WTC11 (cell line): Measurements from ENCODE around the gene CAV3. TPM values are rescaled to one million over a fixed set of nuclear protein-coding genes. Genes with fewer than 3 reads are reported as not detected.
"Not testable (repeated sequence)": the region's sequence is repeated elsewhere in the genome, so short reads cannot be mapped to it uniquely, and the experiment has no call there.

ENCODE experiments used
- ATAC-seq: fragments of 200-7000 bp; cut with Tn5 transposase; 2 replicates; pipeline ENCODE4 v1.10.0; 2021; ENCODE audit warnings: mild to moderate bottlenecking, moderate library complexity
- Bru-seq: library from RNA; stranded (reverse); fragments of 400-500 nt; gene quantifications from one replicate; lab custom pipeline; 2021; lab: Mats Ljungman, UMichigan
- CTCF ChIA-PET: fragments of 300-600 bp; sonication (Branson Sonifier 250); formaldehyde crosslinking; loops from one replicate; lab custom pipeline; 2021; ENCODE audit warnings: antibody characterized with exemption; lab: Charles Lee
- POLR2A ChIA-PET: fragments of 350-600 bp; sonication (Branson Sonifier 250); formaldehyde crosslinking; loops from one replicate; lab custom pipeline; 2021; ENCODE audit warnings: antibody characterized with exemption; lab: Charles Lee
- DNase-seq: peaks from one replicate; pipeline ENCODE4 v3.0.0; 2021; ENCODE audit warnings: low spot score
- H3K27ac Mint-ChIP-seq: 2 replicates; pipeline ENCODE4 v1.8.0; 2021; ENCODE audit warnings: mixed read lengths
- H3K27me3 Mint-ChIP-seq: 2 replicates; pipeline ENCODE4 v1.8.0; 2021; ENCODE audit warnings: low read depth, mild to moderate bottlenecking, moderate library complexity, mixed read lengths
- H3K36me3 Mint-ChIP-seq: 2 replicates; pipeline ENCODE4 v1.8.0; 2021; ENCODE audit warnings: mixed read lengths
- H3K4me1 Mint-ChIP-seq: 2 replicates; pipeline ENCODE4 v1.8.0; 2022; ENCODE audit warnings: mixed read lengths
- H3K4me3 Mint-ChIP-seq: 2 replicates; pipeline ENCODE4 v1.8.0; 2021; ENCODE audit warnings: mild to moderate bottlenecking, moderate library complexity, mixed read lengths
- H3K9me3 Mint-ChIP-seq: 2 replicates; pipeline ENCODE4 v1.8.0; 2021; ENCODE audit warnings: mixed read lengths
- TEAD1 ChIP-seq: sonication (generic); formaldehyde crosslinking; IDR thresholded peaks from 2 replicates; pipeline ENCODE4 v1.8.0; 2022; ENCODE audit warnings: mild to moderate bottlenecking, missing genetic modification reagents
- long read RNA-seq, 3 experiments: library from RNA in 1 of 3; library from capped mRNA in 1 of 3; library from polyadenylated mRNA in 1 of 3; unstranded in 2 of 3; stranded (forward) in 1 of 3; transcript quantifications; one replicate each; pipeline ENCODE4 v2.0.0, GENCODE V29; 2021
- total RNA-seq: library from RNA; stranded (reverse); gene quantifications from 3 replicates; pipeline ENCODE4 v1.2.3, GENCODE V29; 2021
- TF ChIP-seq, protein P1 (sequence below): sonication (generic); formaldehyde crosslinking; IDR thresholded peaks from 2 replicates; pipeline ENCODE4 v1.8.1; 2022; ENCODE audit warnings: low read depth, mild to moderate bottlenecking, moderate library complexity, missing genetic modification reagents, borderline replicate concordance
- TF ChIP-seq, protein P2 (sequence below): fragments of 200-600 bp; IDR thresholded peaks from 2 replicates; pipeline ENCODE4 v1.8.0; 2022; ENCODE audit warnings: antibody characterized with exemption
- TF ChIP-seq, protein P3 (sequence below): sonication (generic); formaldehyde crosslinking; IDR thresholded peaks from 2 replicates; pipeline ENCODE4 v1.8.1; 2023; ENCODE audit warnings: mild to moderate bottlenecking, missing genetic modification reagents, borderline replicate concordance
- TF ChIP-seq, protein P4 (sequence below): sonication (generic); formaldehyde crosslinking; IDR thresholded peaks from 2 replicates; pipeline ENCODE4 v1.8.1; 2023; ENCODE audit warnings: mild to moderate bottlenecking, moderate library complexity, missing genetic modification reagents
- TF ChIP-seq, protein P5 (sequence below): sonication (generic); formaldehyde crosslinking; conservative IDR thresholded peaks from 2 replicates; pipeline ENCODE4 v1.8.1; 2022; ENCODE audit warnings: mild to moderate bottlenecking, missing genetic modification reagents

The CAV3 gene
- total RNA-seq (not detected in 3 replicates), Bru-seq, nascent RNA (not detected)
- long read RNA-seq, experiment 1: 0 reads
- long read RNA-seq, experiment 2: 0 reads
- long read RNA-seq, experiment 3: 0 reads

DNA sequence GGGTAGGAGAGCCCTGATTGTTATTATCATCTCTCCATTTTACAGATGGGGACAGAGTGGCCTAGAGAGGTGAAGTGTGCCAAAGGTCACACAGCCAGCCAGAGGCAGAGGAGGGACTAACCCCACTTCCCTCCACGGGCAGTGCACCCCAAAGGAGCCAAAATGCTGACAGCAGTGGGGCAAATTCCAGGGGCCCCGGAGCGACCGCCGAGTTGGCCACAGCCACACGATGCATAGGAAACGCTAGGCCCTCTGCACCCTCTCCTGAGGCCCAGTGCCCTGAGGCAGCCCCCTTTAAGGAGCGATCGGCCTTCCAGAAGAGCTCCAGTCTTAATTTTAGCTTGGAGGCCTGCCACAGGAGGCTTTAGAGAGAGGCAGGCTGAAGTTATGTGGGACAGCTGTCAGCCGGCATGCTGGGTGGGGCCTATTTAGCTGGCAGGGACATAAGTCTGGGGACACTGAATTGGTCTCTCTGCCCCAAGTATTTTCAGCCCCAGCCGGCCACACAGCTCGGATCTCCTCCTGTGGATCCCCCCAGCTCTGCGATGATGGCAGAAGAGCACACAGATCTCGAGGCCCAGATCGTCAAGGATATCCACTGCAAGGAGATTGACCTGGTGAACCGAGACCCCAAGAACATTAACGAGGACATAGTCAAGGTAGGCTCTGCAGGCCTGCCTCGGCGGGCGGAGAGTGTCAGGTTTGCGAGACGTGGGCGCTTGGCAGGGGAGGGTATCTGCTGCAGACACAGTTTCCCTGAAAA, at the start of gene CAV3:
Gene CAV3 (plus strand): TSS at position 471 of the 763 bp plus-strand sequence. CDS start 75 bp downstream, at position 546.
- no peaks in the 10 kb centered on the region for H3K36me3 Mint-ChIP-seq
- H3K27ac Mint-ChIP-seq: no peak within 1 kb of the TSS
- no peaks in the 10 kb centered on the region for H3K9me3 Mint-ChIP-seq
- peaks cover 11% of the 10 kb centered on the region for H3K4me1 Mint-ChIP-seq
- no peak for DNase-seq
- H3K4me3 Mint-ChIP-seq: no peak within 1 kb of the TSS
- TF ChIP-seq, protein P1, sequence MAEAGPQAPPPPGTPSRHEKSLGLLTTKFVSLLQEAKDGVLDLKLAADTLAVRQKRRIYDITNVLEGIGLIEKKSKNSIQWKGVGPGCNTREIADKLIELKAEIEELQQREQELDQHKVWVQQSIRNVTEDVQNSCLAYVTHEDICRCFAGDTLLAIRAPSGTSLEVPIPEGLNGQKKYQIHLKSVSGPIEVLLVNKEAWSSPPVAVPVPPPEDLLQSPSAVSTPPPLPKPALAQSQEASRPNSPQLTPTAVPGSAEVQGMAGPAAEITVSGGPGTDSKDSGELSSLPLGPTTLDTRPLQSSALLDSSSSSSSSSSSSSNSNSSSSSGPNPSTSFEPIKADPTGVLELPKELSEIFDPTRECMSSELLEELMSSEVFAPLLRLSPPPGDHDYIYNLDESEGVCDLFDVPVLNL (CRISPR knock-in tag): no peak
- TF ChIP-seq TEAD1 (CRISPR knock-in tag): no peak
- ChIA-PET CTCF (interaction anchor here (1.0 to 5.0 kb wide), 5 partner anchors 8 to 70 kb away, joined by 4 to 25 read pairs (median 8); partner anchors contain the start of gene OXTR), POLR2A (no interaction called here)
- H3K27me3 Mint-ChIP-seq: peaks cover 39% of the 10 kb centered on the region
- ATAC-seq: no peak

- DNase-seq, POLR2A ChIA-PET, CTCF ChIA-PET, H3K9me3 Mint-ChIP-seq, H3K27ac Mint-ChIP-seq, H3K4me3 Mint-ChIP-seq, H3K36me3 Mint-ChIP-seq, ATAC-seq, H3K4me1 Mint-ChIP-seq: not testable (repeated sequence)
- H3K27me3 Mint-ChIP-seq: peaks cover 23% of the 10 kb centered on the region
Measured at GRCh38 chr3:8684992-8685391, 48.6 kb upstream of the CAV3 start.

DNA sequence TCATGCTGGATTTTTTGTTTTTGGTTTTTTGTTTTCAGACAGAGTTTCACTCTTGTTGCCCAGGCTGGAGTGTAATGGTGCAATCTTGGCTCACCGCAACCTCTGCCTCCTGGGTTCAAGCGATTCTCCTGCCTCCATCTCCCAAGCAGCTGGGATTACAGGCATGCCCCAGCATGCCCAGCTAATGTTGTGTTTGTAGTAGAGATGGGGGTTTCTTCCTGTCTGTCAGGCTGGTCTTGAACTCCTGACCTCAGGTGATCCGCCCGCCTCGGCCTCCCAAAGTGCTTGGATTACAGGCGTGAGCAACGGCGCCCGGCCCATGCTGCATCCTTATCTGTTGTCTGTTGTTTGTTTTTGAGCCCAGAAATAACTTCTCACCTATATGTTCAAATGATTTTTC, 42.3 kb upstream of the CAV3 start:
- H3K27me3 Mint-ChIP-seq, ATAC-seq, H3K9me3 Mint-ChIP-seq, DNase-seq, H3K4me1 Mint-ChIP-seq, H3K36me3 Mint-ChIP-seq, POLR2A ChIA-PET, H3K27ac Mint-ChIP-seq, H3K4me3 Mint-ChIP-seq, CTCF ChIA-PET: not testable (repeated sequence)

DNA sequence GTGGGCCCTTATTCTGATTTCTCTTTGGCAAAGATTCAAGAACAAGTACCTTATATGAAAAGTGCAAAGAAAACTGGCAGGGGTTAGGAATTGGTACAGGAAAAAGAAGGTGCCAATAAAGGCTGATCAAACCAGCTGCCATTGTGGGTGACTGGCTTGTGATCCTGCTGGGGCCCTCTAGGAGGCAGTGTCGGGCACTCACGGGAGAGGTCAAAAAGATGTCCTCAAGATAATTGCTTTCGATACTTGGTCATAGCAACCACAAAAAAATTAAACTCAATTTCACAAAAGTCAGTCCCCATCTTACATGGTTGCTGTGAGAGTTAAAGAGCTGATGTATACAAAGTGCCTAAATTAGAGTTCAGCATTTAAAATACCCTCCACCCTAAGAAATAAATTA, 31.0 kb upstream of the CAV3 start:
- H3K9me3 Mint-ChIP-seq: no peaks in the 10 kb centered on the region; the same call in none of the 2 replicates
- H3K27ac Mint-ChIP-seq: no peak overlapping the region
- no peaks in the 10 kb centered on the region for H3K36me3 Mint-ChIP-seq
- CTCF ChIA-PET: interaction anchor here (0.6 to 1.2 kb wide), 8 partner anchors 10 to 100 kb away, joined by 3 to 7 read pairs (median 4); partner anchors contain the start of gene OXTR
- ATAC-seq: peak; percentile 88
- peaks cover 44% of the 10 kb centered on the region for H3K27me3 Mint-ChIP-seq
- H3K4me3 Mint-ChIP-seq: no peak overlapping the region
- POLR2A ChIA-PET: no interaction called here
- TF ChIP-seq, protein P2, sequence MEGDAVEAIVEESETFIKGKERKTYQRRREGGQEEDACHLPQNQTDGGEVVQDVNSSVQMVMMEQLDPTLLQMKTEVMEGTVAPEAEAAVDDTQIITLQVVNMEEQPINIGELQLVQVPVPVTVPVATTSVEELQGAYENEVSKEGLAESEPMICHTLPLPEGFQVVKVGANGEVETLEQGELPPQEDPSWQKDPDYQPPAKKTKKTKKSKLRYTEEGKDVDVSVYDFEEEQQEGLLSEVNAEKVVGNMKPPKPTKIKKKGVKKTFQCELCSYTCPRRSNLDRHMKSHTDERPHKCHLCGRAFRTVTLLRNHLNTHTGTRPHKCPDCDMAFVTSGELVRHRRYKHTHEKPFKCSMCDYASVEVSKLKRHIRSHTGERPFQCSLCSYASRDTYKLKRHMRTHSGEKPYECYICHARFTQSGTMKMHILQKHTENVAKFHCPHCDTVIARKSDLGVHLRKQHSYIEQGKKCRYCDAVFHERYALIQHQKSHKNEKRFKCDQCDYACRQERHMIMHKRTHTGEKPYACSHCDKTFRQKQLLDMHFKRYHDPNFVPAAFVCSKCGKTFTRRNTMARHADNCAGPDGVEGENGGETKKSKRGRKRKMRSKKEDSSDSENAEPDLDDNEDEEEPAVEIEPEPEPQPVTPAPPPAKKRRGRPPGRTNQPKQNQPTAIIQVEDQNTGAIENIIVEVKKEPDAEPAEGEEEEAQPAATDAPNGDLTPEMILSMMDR: peak; percentile 62
- TF ChIP-seq, protein P3, sequence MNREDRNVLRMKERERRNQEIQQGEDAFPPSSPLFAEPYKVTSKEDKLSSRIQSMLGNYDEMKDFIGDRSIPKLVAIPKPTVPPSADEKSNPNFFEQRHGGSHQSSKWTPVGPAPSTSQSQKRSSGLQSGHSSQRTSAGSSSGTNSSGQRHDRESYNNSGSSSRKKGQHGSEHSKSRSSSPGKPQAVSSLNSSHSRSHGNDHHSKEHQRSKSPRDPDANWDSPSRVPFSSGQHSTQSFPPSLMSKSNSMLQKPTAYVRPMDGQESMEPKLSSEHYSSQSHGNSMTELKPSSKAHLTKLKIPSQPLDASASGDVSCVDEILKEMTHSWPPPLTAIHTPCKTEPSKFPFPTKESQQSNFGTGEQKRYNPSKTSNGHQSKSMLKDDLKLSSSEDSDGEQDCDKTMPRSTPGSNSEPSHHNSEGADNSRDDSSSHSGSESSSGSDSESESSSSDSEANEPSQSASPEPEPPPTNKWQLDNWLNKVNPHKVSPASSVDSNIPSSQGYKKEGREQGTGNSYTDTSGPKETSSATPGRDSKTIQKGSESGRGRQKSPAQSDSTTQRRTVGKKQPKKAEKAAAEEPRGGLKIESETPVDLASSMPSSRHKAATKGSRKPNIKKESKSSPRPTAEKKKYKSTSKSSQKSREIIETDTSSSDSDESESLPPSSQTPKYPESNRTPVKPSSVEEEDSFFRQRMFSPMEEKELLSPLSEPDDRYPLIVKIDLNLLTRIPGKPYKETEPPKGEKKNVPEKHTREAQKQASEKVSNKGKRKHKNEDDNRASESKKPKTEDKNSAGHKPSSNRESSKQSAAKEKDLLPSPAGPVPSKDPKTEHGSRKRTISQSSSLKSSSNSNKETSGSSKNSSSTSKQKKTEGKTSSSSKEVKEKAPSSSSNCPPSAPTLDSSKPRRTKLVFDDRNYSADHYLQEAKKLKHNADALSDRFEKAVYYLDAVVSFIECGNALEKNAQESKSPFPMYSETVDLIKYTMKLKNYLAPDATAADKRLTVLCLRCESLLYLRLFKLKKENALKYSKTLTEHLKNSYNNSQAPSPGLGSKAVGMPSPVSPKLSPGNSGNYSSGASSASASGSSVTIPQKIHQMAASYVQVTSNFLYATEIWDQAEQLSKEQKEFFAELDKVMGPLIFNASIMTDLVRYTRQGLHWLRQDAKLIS: no peak
- TF ChIP-seq, all 79 proteins: peak for 1
- no peaks in the 10 kb centered on the region for H3K4me1 Mint-ChIP-seq
- peak; percentile 70 for DNase-seq

DNA sequence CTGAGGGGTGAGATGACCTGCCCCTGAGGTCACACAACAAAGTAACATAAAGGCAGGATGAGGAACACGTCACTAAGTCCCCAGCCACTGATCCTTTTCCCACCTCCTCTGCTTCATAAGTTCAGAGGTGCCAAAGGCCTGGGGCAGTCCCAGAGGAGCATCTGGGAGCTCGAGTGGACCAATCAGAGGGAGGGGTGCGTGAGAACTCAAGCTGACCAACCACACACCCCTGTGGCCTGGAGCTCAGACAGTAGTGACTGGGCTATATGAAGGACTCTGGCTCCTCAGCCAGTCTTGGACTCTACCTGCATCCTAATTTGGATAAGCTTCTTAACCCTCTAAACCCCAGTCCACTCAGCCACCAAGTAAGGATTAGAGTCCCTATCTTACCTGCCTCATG, 28.0 kb upstream of the CAV3 start:
- ATAC-seq: no peak
- TF ChIP-seq, protein P4, sequence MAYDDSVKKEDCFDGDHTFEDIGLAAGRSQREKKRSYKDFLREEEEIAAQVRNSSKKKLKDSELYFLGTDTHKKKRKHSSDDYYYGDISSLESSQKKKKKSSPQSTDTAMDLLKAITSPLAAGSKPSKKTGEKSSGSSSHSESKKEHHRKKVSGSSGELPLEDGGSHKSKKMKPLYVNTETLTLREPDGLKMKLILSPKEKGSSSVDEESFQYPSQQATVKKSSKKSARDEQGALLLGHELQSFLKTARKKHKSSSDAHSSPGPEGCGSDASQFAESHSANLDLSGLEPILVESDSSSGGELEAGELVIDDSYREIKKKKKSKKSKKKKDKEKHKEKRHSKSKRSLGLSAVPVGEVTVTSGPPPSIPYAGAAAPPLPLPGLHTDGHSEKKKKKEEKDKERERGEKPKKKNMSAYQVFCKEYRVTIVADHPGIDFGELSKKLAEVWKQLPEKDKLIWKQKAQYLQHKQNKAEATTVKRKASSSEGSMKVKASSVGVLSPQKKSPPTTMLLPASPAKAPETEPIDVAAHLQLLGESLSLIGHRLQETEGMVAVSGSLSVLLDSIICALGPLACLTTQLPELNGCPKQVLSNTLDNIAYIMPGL (CRISPR knock-in tag): no peak
- TF ChIP-seq, protein P5, sequence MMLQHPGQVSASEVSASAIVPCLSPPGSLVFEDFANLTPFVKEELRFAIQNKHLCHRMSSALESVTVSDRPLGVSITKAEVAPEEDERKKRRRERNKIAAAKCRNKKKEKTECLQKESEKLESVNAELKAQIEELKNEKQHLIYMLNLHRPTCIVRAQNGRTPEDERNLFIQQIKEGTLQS (CRISPR knock-in tag): no peak
- Mint-ChIP-seq H3K27ac (no peak overlapping the region), H3K9me3 (no peaks in the 10 kb centered on the region), H3K4me3 (no peak overlapping the region), H3K27me3 (peaks cover 74% of the 10 kb centered on the region), H3K4me1 (no peaks in the 10 kb centered on the region), H3K36me3 (no peaks in the 10 kb centered on the region)
- DNase-seq: no peak
- ChIA-PET POLR2A (no interaction called here), CTCF (interaction anchor here (0.8 to 1.3 kb wide), 2 partner anchors 8 to 42 kb away, joined by 4 to 8 read pairs; no protein-coding TSS in a partner anchor)
